NK-92 treated with Interleukin-12 subunit alpha and Interleukin-12 subunit beta, amount 100 ng/mL, for 24 hours (cell line): ENCODE results near the gene HDGFL2.
"Not testable (repeated sequence)": the region's sequence is repeated elsewhere in the genome, so short reads cannot be mapped to it uniquely, and the experiment has no call there.

Experiments
- DNase-seq: peaks from one replicate; lab custom pipeline; 2025; lab: John Stamatoyannopoulos, UW

HDGFL2 gene

DNA sequence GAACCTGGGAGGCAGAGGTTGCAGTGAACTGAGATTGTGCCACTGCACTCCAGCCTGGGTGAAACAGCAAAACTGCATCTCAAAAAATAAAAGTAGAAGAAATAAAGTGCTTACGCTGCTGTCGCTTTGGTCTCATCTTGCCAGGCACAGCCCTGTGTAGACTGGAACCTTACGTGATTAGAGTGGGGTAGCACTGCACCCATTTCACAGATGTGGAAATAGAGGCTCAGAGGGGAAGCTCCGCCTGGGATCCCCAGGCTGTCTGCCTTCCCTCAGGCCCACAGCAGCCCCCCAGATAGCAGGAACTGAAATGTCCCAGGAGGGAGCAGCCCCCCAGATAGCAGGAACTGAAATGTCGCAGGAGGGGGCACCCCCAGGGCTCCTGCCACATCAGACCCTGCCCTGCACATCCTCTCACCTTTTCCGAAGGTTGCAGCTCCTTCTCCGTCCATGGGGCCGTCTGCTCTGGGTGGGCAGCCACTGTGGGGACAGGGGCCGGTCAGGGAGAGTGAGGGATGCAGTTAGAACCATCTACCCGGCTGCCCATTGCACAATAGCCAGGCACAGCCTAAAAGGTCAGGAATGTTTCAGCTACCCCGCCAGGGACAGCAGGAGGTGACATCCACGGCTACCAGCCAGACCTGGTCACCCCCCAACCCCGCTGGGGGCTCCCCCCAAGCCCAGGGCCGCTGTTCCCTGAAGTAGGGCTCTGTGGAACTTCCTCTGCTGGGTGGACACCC lies 44.3 kb downstream of the HDGFL2 start:
- DNase-seq: no peak

DNA sequence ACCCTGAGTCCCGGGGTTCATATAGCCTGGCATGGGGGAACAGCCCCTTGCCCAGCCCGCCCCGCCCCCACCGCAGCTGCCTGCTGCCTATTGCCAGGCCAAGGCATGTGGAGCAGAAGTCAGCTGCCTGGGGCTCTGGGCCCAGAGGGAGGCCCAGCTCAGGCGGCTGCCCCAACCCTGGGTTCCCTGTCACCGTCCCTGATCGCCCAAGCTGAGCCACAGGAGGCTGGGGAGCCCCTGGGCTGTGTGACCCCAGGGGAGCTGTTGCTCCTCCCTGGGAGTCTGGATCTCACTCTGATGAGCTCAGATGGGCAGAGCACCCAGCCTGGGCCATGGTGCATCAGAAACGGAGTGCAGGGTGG lies 44.8 kb downstream of the HDGFL2 start:
- no peak for DNase-seq

GRCh38 chr19:4517451-4518057 lies 45.5 kb downstream of the HDGFL2 start:
- no peak for DNase-seq

GRCh38 chr19:4518345-4519171 lies 46.5 kb downstream of the HDGFL2 start, which contains the start of gene PLIN4:
TSS of gene PLIN4 (minus strand) at chr19:4518486. CDS start at chr19:4518272, 214 bp downstream.
- DNase-seq: no peak

DNA sequence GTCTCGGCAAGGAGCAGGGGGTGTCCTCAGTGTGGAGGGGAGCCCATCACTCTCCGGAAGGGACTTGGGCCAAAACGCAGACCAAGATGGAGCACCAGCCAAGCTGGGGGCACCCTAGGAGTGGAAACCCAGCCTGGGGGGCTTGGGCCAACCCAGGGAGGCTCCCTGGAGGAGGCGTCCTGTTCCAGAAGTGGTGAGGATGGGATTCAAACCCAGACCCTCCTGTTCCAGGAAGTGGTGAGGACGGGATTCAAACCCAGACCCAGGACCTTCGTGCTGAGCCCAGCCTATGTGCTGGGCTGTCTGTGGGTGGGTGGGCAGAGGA lies 47.0 kb downstream of the HDGFL2 start:
- DNase-seq: no peak

DNA sequence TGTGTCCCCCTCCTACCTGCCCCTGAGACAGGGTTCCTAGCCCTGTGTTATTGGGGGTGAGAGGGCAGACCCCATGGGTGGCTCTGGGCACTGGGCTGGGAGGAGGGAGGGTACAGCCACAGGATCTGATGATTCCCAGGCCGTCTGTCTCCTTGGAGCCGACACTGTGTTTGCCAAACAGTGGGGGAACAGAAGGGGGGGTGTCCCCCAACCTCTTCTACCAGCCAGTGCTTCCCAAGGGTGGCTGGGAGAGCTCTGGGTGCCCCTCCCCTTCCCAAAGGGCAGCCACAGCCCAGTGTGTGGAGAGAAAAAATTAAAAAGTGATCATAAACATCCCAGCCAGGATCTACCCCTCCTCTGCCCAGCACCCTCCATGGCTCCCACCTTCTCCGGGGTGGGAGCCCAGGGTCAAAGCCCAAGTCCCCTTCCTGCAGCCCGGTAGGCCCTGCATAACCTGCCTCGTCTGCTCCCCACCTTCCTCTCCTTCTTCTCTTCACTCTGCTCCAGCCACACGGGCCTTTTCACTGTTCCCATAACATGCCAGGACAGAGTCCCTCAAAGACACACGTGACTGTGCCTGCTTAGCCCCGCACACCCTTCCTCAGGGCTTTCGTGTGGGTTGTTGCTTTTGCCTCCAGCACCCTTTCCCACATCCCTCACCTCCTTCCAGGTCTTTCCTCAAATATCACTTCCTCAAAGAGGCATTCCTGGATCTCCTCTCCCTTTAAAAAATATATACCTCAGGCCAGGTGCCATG lies 47.6 kb downstream of the HDGFL2 start:
- DNase-seq: no peak

DNA sequence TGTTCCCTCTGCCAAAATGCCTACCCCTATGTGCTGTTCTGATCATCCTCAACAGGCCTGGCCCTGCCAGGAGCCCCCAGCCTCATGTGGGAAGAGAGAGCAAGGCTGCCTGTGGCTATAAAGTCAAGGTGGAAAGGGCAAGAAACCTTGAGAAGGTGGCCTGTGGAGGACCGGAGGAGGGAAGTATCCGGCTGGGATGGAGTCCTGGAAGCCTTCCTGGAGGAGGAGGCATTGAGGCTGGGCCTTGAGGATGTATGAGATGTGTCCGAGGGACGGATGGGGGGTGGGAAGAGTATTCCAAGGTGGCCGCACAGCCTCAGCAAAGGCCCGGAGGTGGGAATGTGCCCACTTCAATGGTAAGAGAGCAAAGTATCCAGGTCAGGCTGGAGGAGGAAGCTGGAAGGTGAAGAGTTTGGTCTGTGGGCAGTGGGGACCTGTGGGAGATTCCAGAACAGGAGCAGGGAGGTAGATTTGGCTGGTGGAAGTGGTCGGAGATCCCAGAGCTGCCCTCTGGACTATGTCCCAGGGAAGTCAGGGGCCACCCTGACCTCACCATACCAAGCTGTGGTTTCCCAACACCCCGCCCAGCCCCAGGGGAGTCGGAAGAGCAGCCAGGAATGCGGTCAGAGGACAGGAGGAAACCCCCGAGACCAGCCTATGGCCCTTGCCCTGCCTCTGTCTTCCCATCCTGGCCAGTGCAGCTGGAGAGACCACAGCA lies 49.2 kb downstream of the HDGFL2 start:
- DNase-seq: no peak

- DNase-seq: no peak
Measured at GRCh38 chr19:4521888-4522242, 49.8 kb downstream of the HDGFL2 start.

- no peak for DNase-seq
Measured at GRCh38 chr19:4522291-4523002, 50.4 kb downstream of the HDGFL2 start.

- DNase-seq: peak; percentile 23
Measured at GRCh38 chr19:4523306-4524110, 51.4 kb downstream of the HDGFL2 start.

GRCh38 chr19:4524808-4525562 lies 52.9 kb downstream of the HDGFL2 start:
- peak; percentile 54 for DNase-seq

GRCh38 chr19:4525563-4526002 lies 53.5 kb downstream of the HDGFL2 start:
- DNase-seq: no peak

DNA sequence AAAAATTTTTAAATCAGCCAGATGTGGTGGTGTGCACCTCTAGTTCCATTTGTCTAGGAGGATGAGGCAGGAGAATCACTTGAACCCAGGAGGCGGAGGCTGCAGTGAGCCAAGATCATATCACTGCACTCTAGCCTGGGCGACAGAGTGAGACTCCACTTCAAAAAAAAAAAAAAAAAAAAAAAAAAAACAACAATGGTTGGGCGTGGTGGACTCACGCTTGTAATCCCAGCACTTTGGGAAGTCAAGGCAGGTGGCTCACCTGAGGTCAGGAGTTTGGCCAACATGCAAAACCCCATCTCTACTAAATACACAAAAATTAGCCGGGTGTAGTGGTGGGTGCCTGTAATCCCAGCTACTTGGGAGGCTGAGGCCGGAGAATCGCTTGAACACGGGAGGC lies 55.3 kb downstream of the HDGFL2 start:
- not testable (repeated sequence) for DNase-seq

DNA sequence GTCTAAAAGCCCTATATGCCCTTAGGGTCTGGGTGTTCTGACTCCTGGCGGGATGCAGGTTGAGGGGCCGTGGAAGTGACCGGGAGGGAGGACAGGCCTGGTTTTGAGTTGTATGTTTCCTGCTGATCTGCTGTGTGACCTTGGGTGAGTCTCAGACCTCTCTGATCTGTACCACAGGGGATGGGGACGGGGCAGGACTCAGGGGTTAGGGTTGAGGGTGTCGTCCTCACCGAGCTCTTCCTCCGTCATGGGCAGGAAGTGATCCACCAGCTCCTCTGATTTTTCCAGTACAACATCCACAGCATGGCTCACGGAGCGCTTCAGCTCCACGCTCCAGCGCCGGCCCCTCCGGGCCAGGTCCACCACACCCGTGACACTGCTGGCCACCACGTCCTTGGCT lies 56.7 kb downstream of the HDGFL2 start:
- no peak for DNase-seq

DNA sequence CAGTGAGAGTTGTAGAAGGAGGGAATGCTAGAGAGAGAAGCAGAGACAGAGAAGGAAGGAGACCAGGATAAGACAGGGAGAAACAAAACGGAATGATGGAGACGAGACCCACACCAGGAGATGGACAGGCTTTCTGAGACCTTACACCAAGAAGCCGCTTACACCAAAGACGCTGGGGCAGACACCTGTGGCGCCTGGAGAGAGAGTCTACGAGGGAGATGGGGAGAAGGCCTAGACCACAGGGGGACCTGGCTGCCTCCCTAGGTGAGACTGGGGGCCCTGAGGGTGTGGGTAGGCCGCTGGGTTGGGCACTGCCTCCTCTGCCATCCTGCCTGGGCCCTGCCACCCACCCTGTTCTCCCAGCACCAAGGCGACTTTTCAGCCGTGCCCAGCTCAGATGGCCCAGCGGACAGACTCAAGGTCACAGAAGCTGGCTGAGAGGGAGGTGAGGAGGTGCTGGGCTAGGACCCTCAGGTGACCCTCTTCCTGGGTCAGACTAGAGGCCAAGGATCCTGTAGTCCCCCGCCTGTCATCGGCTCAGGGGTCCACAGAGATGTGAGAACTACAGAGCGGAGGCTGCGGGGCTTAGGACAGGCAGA lies 57.9 kb downstream of the HDGFL2 start:
- DNase-seq: no peak

GRCh38 chr19:4531562-4532165 lies 59.6 kb downstream of the HDGFL2 start:
- DNase-seq: no peak

- DNase-seq: no peak
Measured at GRCh38 chr19:4533334-4533733, 61.2 kb downstream of the HDGFL2 start.

- no peak for DNase-seq
Measured at GRCh38 chr19:4533835-4534424, 61.8 kb downstream of the HDGFL2 start.
